Esophagus muscularis mucosa (tissue), 3 donors: ENCODE results near the gene UBE2J2.

Source experiments
- CTCF ChIP-seq, 3 experiments: fragments of 200-600 bp in 2 of 3; fragments of 450-650 bp in 1 of 3; sonication (generic) in 2 of 3; IDR thresholded peaks; one replicate each; pipeline ENCODE4 v1.5.1; 2017 to 2019; ENCODE audit warnings: antibody characterized with exemption in 3 of 3, mild to moderate bottlenecking in 2 of 3, moderate library complexity in 1 of 3
- POLR2A ChIP-seq: fragments of 450-650 bp; IDR thresholded peaks from one replicate; pipeline ENCODE4 v1.6.1; 2017; ENCODE audit warnings: antibody characterized with exemption, moderate library complexity, mild to moderate bottlenecking, low read depth

GRCh38 chr1:1236945-1237873, 36.4 kb downstream of the UBE2J2 start:
- TF ChIP-seq POLR2A: no peak
- no peak for TF ChIP-seq CTCF (IDR thresholded peaks at IDR 0.05)
